Sigmoid colon (tissue), 4 donors: ENCODE measurements around the gene SLC4A3.

ENCODE experiments used
- CTCF ChIP-seq, 4 experiments: fragments of 450-650 bp in 3 of 4; fragments of 200-600 bp in 1 of 4; IDR thresholded peaks; one replicate each; pipeline ENCODE4 v1.5.1; 2016 to 2019; ENCODE audit warnings: antibody characterized with exemption in 4 of 4, mild to moderate bottlenecking in 3 of 4, moderate library complexity in 2 of 4
- EP300 ChIP-seq, 4 donors: sonication (generic); formaldehyde crosslinking; IDR thresholded peaks; one replicate each; pipeline ENCODE4 v1.6.1; 2017; ENCODE audit warnings: antibody characterized with exemption in 4 of 4
- POLR2A ChIP-seq, 2 donors: fragments of 450-650 bp; IDR thresholded peaks; one replicate each; pipeline ENCODE4 v1.6.1; 2016; ENCODE audit warnings: antibody characterized with exemption in 2 of 2, mild to moderate bottlenecking in 2 of 2, moderate library complexity in 2 of 2
- POLR2AphosphoS5 ChIP-seq, 4 donors: sonication (generic); formaldehyde crosslinking; IDR thresholded peaks; one replicate each; pipeline ENCODE4 v1.6.1; 2017; ENCODE audit warnings: antibody characterized with exemption in 4 of 4

DNA sequence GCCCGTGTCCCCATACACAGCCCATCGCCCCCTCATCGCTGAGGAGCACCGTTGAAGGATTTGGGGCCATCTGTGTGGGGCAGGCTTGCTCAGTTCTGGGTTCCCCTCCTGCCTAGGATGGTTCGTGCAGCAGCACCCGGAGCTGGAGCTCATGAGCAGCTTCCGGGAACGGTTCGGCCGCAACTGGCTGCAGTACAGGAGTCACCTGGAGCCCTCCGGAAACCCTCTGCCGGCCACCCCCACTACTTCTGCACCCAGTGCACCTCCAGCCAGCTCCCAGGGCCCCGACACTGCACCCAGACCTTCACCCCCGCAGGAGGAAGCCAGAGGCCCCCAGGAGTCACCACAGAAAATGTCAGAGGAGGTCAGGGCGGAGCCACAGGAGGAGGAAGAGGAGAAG, 19.5 kb upstream of the SLC4A3 start:
- TF ChIP-seq CTCF (IDR thresholded peaks at IDR 0.05) (no peak), POLR2AphosphoS5 (IDR thresholded peaks at IDR 0.05) (no peak), EP300 (IDR thresholded peaks at IDR 0.05) (no peak), POLR2A (IDR thresholded peaks at IDR 0.05) (no peak)
